Breast epithelium (tissue), 3 donors: ENCODE measurements around the gene TRH.

Experiments used
- POLR2A ChIP-seq: fragments of 450-650 bp; IDR thresholded peaks from one replicate; pipeline ENCODE4 v1.6.1; 2016; ENCODE audit warnings: antibody characterized with exemption, mild to moderate bottlenecking, moderate library complexity
- POLR2AphosphoS5 ChIP-seq, 3 donors: sonication (generic); formaldehyde crosslinking; IDR thresholded peaks; one replicate each; pipeline ENCODE4 v1.6.1; 2017; ENCODE audit warnings: antibody characterized with exemption in 3 of 3
- TF ChIP-seq, protein P1 (sequence below), 3 donors: fragments of 450-650 bp; IDR thresholded peaks; one replicate each; pipeline ENCODE4 v1.5.1; 2016 to 2017; ENCODE audit warnings: antibody characterized with exemption in 3 of 3, mild to moderate bottlenecking in 3 of 3, moderate library complexity in 3 of 3

DNA sequence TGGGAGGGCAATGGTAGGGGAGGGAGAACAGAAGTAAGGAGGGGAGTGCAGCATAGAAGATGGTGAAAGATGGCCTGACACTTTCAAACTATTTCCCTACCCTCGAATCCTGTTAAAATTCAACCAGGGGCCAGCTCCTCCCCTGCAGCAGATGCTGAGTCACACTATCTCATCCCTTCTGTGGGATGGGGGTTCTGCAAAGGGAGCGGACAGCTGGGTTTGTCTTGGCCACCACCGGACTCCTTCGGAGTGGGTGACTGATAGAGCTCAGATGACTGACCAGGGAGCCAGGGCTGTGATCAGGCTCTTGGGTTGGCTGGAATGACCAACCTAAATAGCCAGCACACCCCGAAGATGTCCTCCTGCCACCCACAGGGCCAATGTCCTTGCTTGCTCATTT is 47.4 kb upstream of the TRH start:
- TF ChIP-seq, protein P1, sequence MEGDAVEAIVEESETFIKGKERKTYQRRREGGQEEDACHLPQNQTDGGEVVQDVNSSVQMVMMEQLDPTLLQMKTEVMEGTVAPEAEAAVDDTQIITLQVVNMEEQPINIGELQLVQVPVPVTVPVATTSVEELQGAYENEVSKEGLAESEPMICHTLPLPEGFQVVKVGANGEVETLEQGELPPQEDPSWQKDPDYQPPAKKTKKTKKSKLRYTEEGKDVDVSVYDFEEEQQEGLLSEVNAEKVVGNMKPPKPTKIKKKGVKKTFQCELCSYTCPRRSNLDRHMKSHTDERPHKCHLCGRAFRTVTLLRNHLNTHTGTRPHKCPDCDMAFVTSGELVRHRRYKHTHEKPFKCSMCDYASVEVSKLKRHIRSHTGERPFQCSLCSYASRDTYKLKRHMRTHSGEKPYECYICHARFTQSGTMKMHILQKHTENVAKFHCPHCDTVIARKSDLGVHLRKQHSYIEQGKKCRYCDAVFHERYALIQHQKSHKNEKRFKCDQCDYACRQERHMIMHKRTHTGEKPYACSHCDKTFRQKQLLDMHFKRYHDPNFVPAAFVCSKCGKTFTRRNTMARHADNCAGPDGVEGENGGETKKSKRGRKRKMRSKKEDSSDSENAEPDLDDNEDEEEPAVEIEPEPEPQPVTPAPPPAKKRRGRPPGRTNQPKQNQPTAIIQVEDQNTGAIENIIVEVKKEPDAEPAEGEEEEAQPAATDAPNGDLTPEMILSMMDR (IDR thresholded peaks at IDR 0.05), result no peak
- TF ChIP-seq POLR2A, result no peak
- TF ChIP-seq POLR2AphosphoS5 (IDR thresholded peaks at IDR 0.05), result no peak
